ENCODE results near the gene RPL36AL.
A peak's percentile ranks its signal among the peaks of the same experiment; 100 is the strongest.

RPL36AL gene

GRCh38 chr14:49583629-49584028 lies 36.8 kb downstream of the RPL36AL start:
- no peak for DNase-seq (ENCODE audit: low read depth in 1 of 2, low spot score in 1 of 2)
- Histone ChIP-seq H3K27me3 (ENCODE audit: insufficient read depth, poor library complexity, severe bottlenecking) (no peaks in the 10 kb centered on the region), H3K27ac (replicated peaks) (peak overlapping the region; percentile 93; the same call in 1 of the 2 replicates), H3K4me3 (replicated peaks; ENCODE audit: insufficient read depth, low read length) (peak overlapping the region; percentile 72)
- TF ChIP-seq CTCF (IDR thresholded peaks at IDR 0.05; ENCODE audit: insufficient read depth, low read length) (no peak), POLR2AphosphoS5 (IDR thresholded peaks at IDR 0.05; ENCODE audit: low read depth) (no peak), REST (IDR thresholded peaks at IDR 0.05; ENCODE audit: insufficient replicate concordance, low read depth) (peak; percentile 8), SPI1 (IDR thresholded peaks at IDR 0.05; ENCODE audit: borderline replicate concordance, low read depth) (no peak)

GRCh38 chr14:49582113-49582977 lies 38.1 kb downstream of the RPL36AL start:
- DNase-seq (ENCODE audit: low read depth in 1 of 2, low spot score in 1 of 2) = no peak
- Histone ChIP-seq H3K4me3 (replicated peaks; ENCODE audit: insufficient read depth, low read length) (no peak overlapping the region), H3K27me3 (ENCODE audit: insufficient read depth, poor library complexity, severe bottlenecking) (no peaks in the 10 kb centered on the region), H3K27ac (replicated peaks) (no peak overlapping the region; the same call in 1 of the 2 replicates)
- TF ChIP-seq REST (IDR thresholded peaks at IDR 0.05; ENCODE audit: insufficient replicate concordance, low read depth) (no peak), POLR2AphosphoS5 (IDR thresholded peaks at IDR 0.05; ENCODE audit: low read depth) (peak; percentile 82)

GRCh38 chr14:49581209-49582112 lies 39.0 kb downstream of the RPL36AL start:
- H3K27ac ChIP-seq (replicated peaks) = no peak overlapping the region
- no peaks in the 10 kb centered on the region for H3K27me3 ChIP-seq (ENCODE audit: insufficient read depth, poor library complexity, severe bottlenecking)
- TF ChIP-seq SPI1 (IDR thresholded peaks at IDR 0.05; ENCODE audit: borderline replicate concordance, low read depth) (peak; percentile 37; the same call in 1 of the 2 replicates), REST (IDR thresholded peaks at IDR 0.05; ENCODE audit: insufficient replicate concordance, low read depth) (no peak), POLR2AphosphoS5 (IDR thresholded peaks at IDR 0.05; ENCODE audit: low read depth) (peak; percentile 42; the same call in 1 of the 2 replicates)
- no peak for DNase-seq (ENCODE audit: low read depth in 1 of 2, low spot score in 1 of 2)
- no peak overlapping the region for H3K4me3 ChIP-seq (replicated peaks; ENCODE audit: insufficient read depth, low read length)
